ENCODE data around the gene VAX1. TPM values are rescaled to one million over a fixed set of nuclear protein-coding genes. Genes with fewer than 3 reads are reported as not detected.

Gene VAX1
- polyA plus RNA-seq, 1 of the 3 experiments (the other 2 are of a cell fraction) = not detected

- peak; percentile 74 for DNase-seq
Observed at GRCh38 chr10:117137031-117137910, 799 bp downstream of the VAX1 start.

More at GRCh38 chr10:117137031-117137910, 799 bp downstream of the VAX1 start:
- ChIA-PET CTCF (interaction anchor here (0.6 to 2.8 kb wide), 3 partner anchors 38 to 340 kb away, joined by 3 to 13 read pairs (median 5); no protein-coding TSS in a partner anchor), POLR2A (no interaction called here)
- no peaks in the 10 kb centered on the region for H3K79me2 ChIP-seq (ENCODE audit: insufficient read depth)
- H3K27ac ChIP-seq (ENCODE audit: low read depth in 2 of 2, low read length in 1 of 2) = no peak overlapping the region
- H3K4me3 ChIP-seq (ENCODE audit: low read depth in 2 of 2, low read length in 1 of 2) = peak overlapping the region; percentile 14 to 39; a peak in 3 of 4 replicates
- H3K36me3 ChIP-seq (replicated peaks in 1 of 2; ENCODE audit: control insufficient read depth in 1 of 2, insufficient read depth in 2 of 2, low read length in 1 of 2) = no peaks in the 10 kb centered on the region
- no peaks in the 10 kb centered on the region for H3K9me3 ChIP-seq
- H4K20me1 ChIP-seq (ENCODE audit: insufficient read depth) = no peaks in the 10 kb centered on the region
- WGBS (ENCODE audit: low lambda C conversion rate) = 5% methylated on average over 36 of the region's 98 CpGs
- peak overlapping the region; percentile 29; the same call in 1 of the 2 replicates for H2AFZ ChIP-seq (ENCODE audit: low read depth)
- no peak overlapping the region for H3K9ac ChIP-seq
- peak overlapping the region; percentile 72 for H3K4me2 ChIP-seq
- no peaks in the 10 kb centered on the region for H3K9me2 ChIP-seq
- H3F3A ChIP-seq (replicated peaks; ENCODE audit: insufficient read depth) = no peaks in the 10 kb centered on the region
- peaks cover 0 to 2% of the 10 kb centered on the region in 2 experiments; a peak in 2 of 4 replicates for H3K4me1 ChIP-seq (ENCODE audit: control insufficient read depth in 1 of 2, insufficient read depth in 2 of 2, low read depth in 1 of 2, low read length in 1 of 2)
- peaks cover 94% of the 10 kb centered on the region for H3K27me3 ChIP-seq (ENCODE audit: insufficient read depth)
- no peak for TF ChIP-seq JUND (IDR thresholded peaks at IDR 0.05)
- TF ChIP-seq ELF1 (IDR thresholded peaks at IDR 0.05) = no peak
- TF ChIP-seq GABPA (IDR thresholded peaks at IDR 0.05; ENCODE audit: low read depth) = no peak
- TF ChIP-seq IRF3 (IDR thresholded peaks at IDR 0.05; ENCODE audit: low read depth, low read length) = no peak
- no peak for TF ChIP-seq TAF1 (IDR thresholded peaks at IDR 0.05; ENCODE audit: borderline replicate concordance, low read depth, low read length)
- no peak for TF ChIP-seq FOXM1 (IDR thresholded peaks at IDR 0.05; ENCODE audit: low read depth)
- no peak for TF ChIP-seq MEF2A (IDR thresholded peaks at IDR 0.05; ENCODE audit: borderline replicate concordance, low read depth)
- TF ChIP-seq NFIC (IDR thresholded peaks at IDR 0.05; ENCODE audit: borderline replicate concordance) = no peak
- no peak for TF ChIP-seq CHD2 (IDR thresholded peaks at IDR 0.05; ENCODE audit: low read length, partially characterized antibody)
- TF ChIP-seq CTCF (IDR thresholded peaks at IDR 0.05) = no peak
- no peak for TF ChIP-seq POLR2AphosphoS5 (IDR thresholded peaks at IDR 0.05; ENCODE audit: low read depth, low read length)
- TF ChIP-seq FOXJ3 (CRISPR knock-in tag; IDR thresholded peaks at IDR 0.05) = no peak
- TF ChIP-seq SIN3A (IDR thresholded peaks at IDR 0.05; ENCODE audit: borderline replicate concordance, low read depth, low read length) = no peak

All from SK-N-SH (cell line).